HG03103 (cell line): Measurements from ENCODE around the gene RNF222.

Experiments
- ATAC-seq: cut with Tn5 transposase; IDR thresholded peaks from one replicate; pipeline ENCODE4 v1.9.1; 2021; ENCODE audit warnings: low read depth; ENCODE audit not compliant: unreplicated experiment

Gene RNF222

GRCh38 chr17:8397636-8398035 lies at the start of gene RNF222:
Gene RNF222 (minus strand): TSS chr17:8397827. CDS start chr17:8393461, 4,366 bp downstream.
- ATAC-seq, result no peak

- no peak for ATAC-seq
Observed at GRCh38 chr17:8445536-8445935, 47.9 kb upstream of the RNF222 start.

GRCh38 chr17:8444494-8444893 lies 46.9 kb upstream of the RNF222 start:
- ATAC-seq, result no peak

- ATAC-seq, result no peak
Observed at GRCh38 chr17:8443756-8444155, 46.1 kb upstream of the RNF222 start.

- no peak for ATAC-seq
Observed at GRCh38 chr17:8442310-8442709, 44.7 kb upstream of the RNF222 start.

- no peak for ATAC-seq
Observed at GRCh38 chr17:8441690-8442089, 44.1 kb upstream of the RNF222 start.

GRCh38 chr17:8439681-8440080 lies 42.1 kb upstream of the RNF222 start:
- no peak for ATAC-seq

- ATAC-seq, result no peak
Observed at GRCh38 chr17:8438441-8438840, 40.8 kb upstream of the RNF222 start.

GRCh38 chr17:8436844-8437171 lies 39.2 kb upstream of the RNF222 start:
- no peak for ATAC-seq

- ATAC-seq, result peak; percentile 25
Observed at GRCh38 chr17:8436169-8436843, 38.7 kb upstream of the RNF222 start.

- ATAC-seq, result peak; percentile 95
Observed at GRCh38 chr17:8435245-8436168, 37.9 kb upstream of the RNF222 start, which contains the start of gene NDEL1. Gene NDEL1 (plus strand): TSS chr17:8435884. CDS start chr17:8444272, 8,388 bp downstream.

GRCh38 chr17:8430966-8431365 lies 33.3 kb upstream of the RNF222 start:
- ATAC-seq, result no peak

- ATAC-seq, result no peak
Observed at GRCh38 chr17:8426802-8427201, 29.2 kb upstream of the RNF222 start.

- no peak for ATAC-seq
Observed at GRCh38 chr17:8426094-8426720, 28.6 kb upstream of the RNF222 start.

GRCh38 chr17:8421571-8421970 lies 23.9 kb upstream of the RNF222 start:
- ATAC-seq, result no peak

- ATAC-seq, result no peak
Observed at GRCh38 chr17:8420041-8420934, 22.7 kb upstream of the RNF222 start.

GRCh38 chr17:8419305-8419704 lies 21.7 kb upstream of the RNF222 start:
- ATAC-seq, result no peak

- ATAC-seq, result no peak
Observed at GRCh38 chr17:8418471-8418870, 20.8 kb upstream of the RNF222 start.

GRCh38 chr17:8417806-8418205 lies 20.2 kb upstream of the RNF222 start:
- ATAC-seq, result no peak

- no peak for ATAC-seq
Observed at GRCh38 chr17:8413938-8414337, 16.3 kb upstream of the RNF222 start.
